Activated CD4-positive, alpha-beta T cell treated with anti-CD3 and anti-CD28 coated beads, Interleukin-2, amount 10 ng/mL, durations not matched to agents 24 days and 14 days (primary cell): ENCODE results near the gene DDX25. TPM values are rescaled to one million over a fixed set of nuclear protein-coding genes. Genes with fewer than 3 reads are reported as not detected.
"Not testable (repeated sequence)": the region's sequence is repeated elsewhere in the genome, so short reads cannot be mapped to it uniquely, and the experiment has no call there.

ENCODE experiments used
- DNase-seq: peaks from one replicate; pipeline ENCODE4 v3.0.0; 2022
- H3K27ac Mint-ChIP-seq: one replicate; pipeline ENCODE4 v1.8.0; 2022; ENCODE audit warnings: mild to moderate bottlenecking, mixed read lengths
- H3K27me3 Mint-ChIP-seq: one replicate; pipeline ENCODE4 v1.8.0; 2022; ENCODE audit warnings: mixed read lengths
- H3K36me3 Mint-ChIP-seq: one replicate; pipeline ENCODE4 v1.8.0; 2022; ENCODE audit warnings: low read depth, mild to moderate bottlenecking, mixed read lengths
- H3K4me1 Mint-ChIP-seq: one replicate; pipeline ENCODE4 v1.8.0; 2021; ENCODE audit warnings: mixed read lengths
- H3K4me3 Mint-ChIP-seq: one replicate; pipeline ENCODE4 v1.8.0; 2022; ENCODE audit warnings: mild to moderate bottlenecking, moderate library complexity, mixed read lengths
- H3K9me3 Mint-ChIP-seq: one replicate; pipeline ENCODE4 v1.8.0; 2021; ENCODE audit warnings: mixed read lengths
- intact Hi-C: fragments of 100-400 bp; cut with micrococcal nuclease; formaldehyde crosslinking; loops from one replicate; pipeline ENCODE4 v1.15.1; 2023
- total RNA-seq: library from RNA; stranded (reverse); gene quantifications from 2 replicates; pipeline ENCODE4 v1.2.3, GENCODE V29; 2022

The DDX25 gene
- 0.19 TPM in 1 of 2 replicates, not detected in the other for total RNA-seq

DNA sequence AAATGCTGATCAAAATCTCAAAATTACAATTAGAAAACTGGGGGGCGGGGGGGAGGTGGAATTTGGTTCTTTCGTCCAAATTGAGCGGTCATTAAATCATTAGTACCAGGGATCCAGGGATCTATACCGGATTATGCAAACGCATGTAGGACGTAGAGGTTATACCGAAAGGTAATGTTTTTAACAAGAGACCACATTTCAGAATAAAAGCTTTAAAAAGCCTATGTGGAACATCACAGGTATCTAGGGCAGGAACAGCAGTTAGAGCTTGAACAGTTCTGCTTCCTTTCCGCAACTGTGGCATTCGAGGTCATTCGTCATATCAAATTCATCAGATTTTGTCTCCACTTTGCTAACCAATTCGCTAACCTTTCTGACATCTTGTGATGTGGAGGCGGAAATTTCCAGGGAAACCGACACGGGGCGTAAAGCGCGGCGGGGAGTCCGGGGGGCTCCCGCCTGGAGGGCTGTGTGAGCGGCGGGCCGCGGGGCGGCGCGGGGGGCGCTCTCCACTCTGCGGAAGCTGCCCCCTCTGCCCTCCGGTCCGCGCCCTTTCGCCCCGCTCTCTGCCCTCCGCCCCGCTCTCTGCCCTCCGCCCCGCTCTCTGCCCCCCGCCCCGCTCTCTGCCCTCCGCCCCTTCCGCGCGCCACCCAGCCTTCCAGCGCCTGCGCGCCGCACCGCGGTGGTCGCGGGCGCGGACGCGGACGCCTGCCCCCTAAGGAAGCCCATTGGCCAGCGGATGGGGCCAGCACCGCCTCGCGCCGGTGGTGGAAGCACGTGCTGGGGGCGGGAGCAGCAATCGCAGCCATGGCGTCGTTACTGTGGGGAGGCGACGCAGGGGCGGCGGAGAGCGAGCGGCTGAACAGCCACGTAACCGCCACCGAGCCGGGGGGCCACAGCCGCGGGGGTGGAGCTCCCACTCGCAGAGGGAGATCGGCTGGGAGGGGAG, at the start of gene DDX25:
Gene DDX25, plus strand, starts transcription at position 798 of the 949 bp plus-strand sequence. Its CDS starts 10 bp downstream, at position 808.
- H3K9me3 Mint-ChIP-seq: no peaks in the 10 kb centered on the region
- H3K36me3 Mint-ChIP-seq: peaks cover 25% of the 10 kb centered on the region
- peaks cover 28% of the 10 kb centered on the region for H3K4me1 Mint-ChIP-seq
- intact Hi-C loops: loop anchor here (1.0 to 5.0 kb wide), 5 partner anchors 17 to 792 kb away; partner anchors contain the start of genes CDON, FAM118B, HYLS1 and RPUSD4
- peaks cover 35% of the 10 kb centered on the region for H3K27me3 Mint-ChIP-seq
- DNase-seq: peak; percentile 70
- peak within 1 kb of the TSS; percentile 94 for H3K27ac Mint-ChIP-seq
- peak within 1 kb of the TSS; percentile 95 for H3K4me3 Mint-ChIP-seq

DNA sequence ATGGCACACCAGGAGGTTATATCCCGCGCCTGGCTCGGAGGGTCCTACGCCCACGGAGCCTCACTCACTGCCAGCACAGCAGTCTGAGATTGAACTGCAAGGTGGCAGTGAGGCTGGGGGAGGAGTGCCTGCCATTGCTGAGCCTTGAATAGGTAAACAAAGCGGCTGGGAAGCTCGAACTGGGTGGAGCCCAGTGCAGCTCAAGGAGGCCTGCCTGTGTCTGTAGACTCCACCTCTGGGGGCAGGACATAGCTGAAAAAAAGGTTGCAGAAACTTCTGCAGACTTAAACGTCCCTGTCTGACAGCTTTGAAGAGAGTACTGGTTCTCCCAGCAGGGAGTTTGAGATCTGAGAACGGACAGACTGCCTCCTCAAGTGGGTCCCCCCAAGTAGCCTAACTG, 46.6 kb upstream of the DDX25 start:
- H3K27ac Mint-ChIP-seq, H3K36me3 Mint-ChIP-seq, H3K27me3 Mint-ChIP-seq, H3K4me3 Mint-ChIP-seq, intact Hi-C loops, DNase-seq, H3K9me3 Mint-ChIP-seq, H3K4me1 Mint-ChIP-seq: not testable (repeated sequence)

GRCh38 chr11:125862786-125863185, 41.5 kb upstream of the DDX25 start:
- H3K9me3 Mint-ChIP-seq, H3K27ac Mint-ChIP-seq, H3K27me3 Mint-ChIP-seq, H3K4me3 Mint-ChIP-seq, H3K4me1 Mint-ChIP-seq, intact Hi-C loops, H3K36me3 Mint-ChIP-seq, DNase-seq: not testable (repeated sequence)

DNA sequence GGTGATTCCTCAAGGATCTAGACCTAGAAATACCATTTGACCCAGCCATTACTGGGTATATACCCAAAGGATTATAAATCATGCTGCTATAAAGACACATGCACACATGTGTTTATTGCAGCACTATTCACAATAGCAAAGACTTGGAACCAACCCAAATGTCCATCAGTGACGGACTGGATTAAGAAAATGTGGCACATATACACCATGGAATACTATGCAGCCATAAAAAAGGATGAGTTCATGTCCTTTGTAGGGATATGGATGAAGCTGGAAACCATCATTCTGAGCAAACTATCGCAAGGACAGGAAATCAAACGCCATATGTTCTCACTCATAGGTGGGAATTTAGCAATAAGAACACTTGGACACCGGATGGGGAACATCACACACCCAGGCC, 39.0 kb upstream of the DDX25 start:
- H3K36me3 Mint-ChIP-seq, DNase-seq, intact Hi-C loops, H3K27ac Mint-ChIP-seq, H3K4me1 Mint-ChIP-seq, H3K9me3 Mint-ChIP-seq, H3K27me3 Mint-ChIP-seq, H3K4me3 Mint-ChIP-seq: not testable (repeated sequence)

DNA sequence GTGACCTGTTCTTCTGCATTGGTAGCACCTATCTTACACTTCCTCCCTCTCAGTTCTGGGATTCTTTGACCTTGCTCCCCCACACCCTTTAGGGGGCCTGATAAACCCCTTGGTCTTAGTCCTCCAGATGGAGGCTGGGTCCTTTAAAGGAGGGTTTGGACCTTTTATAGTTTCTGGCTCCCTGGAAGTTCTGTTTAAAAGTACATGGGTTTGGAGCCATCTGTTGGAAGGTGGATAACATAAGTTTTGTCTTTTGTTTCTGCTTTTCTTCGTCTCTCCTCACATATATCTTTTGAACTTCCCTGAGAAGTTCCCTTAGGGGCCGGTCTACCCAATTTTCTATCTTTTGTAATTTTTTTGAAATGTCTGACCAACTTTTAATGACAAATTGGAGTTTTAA, 34.8 kb upstream of the DDX25 start:
- H3K9me3 Mint-ChIP-seq: peaks cover 3% of the 10 kb centered on the region
- H3K36me3 Mint-ChIP-seq: no peaks in the 10 kb centered on the region
- intact Hi-C loops: no loop called here
- H3K27me3 Mint-ChIP-seq: peaks cover 12% of the 10 kb centered on the region
- H3K4me3 Mint-ChIP-seq: no peak overlapping the region
- no peak for DNase-seq
- H3K4me1 Mint-ChIP-seq: no peaks in the 10 kb centered on the region
- H3K27ac Mint-ChIP-seq: no peak overlapping the region

- Mint-ChIP-seq H3K9me3 (no peaks in the 10 kb centered on the region), H3K4me1 (no peaks in the 10 kb centered on the region), H3K4me3 (no peak overlapping the region), H3K27me3 (peaks cover 21% of the 10 kb centered on the region), H3K27ac (no peak overlapping the region), H3K36me3 (no peaks in the 10 kb centered on the region)
- DNase-seq: peak; percentile 78
- intact Hi-C loops: loop anchor here (5.0 kb wide), 2 partner anchors 149 to 449 kb away; no protein-coding TSS in a partner anchor
Measured at GRCh38 chr11:125871391-125872137, 32.7 kb upstream of the DDX25 start.

- no peak for DNase-seq
- Mint-ChIP-seq H3K36me3 (no peaks in the 10 kb centered on the region), H3K4me3 (no peak overlapping the region), H3K27me3 (peaks cover 21% of the 10 kb centered on the region), H3K4me1 (no peaks in the 10 kb centered on the region), H3K9me3 (no peaks in the 10 kb centered on the region), H3K27ac (no peak overlapping the region)
- intact Hi-C loops: loop anchor here (5.0 kb wide), 2 partner anchors 150 to 450 kb away; no protein-coding TSS in a partner anchor
Measured at GRCh38 chr11:125872138-125872491, 32.2 kb upstream of the DDX25 start.

DNA sequence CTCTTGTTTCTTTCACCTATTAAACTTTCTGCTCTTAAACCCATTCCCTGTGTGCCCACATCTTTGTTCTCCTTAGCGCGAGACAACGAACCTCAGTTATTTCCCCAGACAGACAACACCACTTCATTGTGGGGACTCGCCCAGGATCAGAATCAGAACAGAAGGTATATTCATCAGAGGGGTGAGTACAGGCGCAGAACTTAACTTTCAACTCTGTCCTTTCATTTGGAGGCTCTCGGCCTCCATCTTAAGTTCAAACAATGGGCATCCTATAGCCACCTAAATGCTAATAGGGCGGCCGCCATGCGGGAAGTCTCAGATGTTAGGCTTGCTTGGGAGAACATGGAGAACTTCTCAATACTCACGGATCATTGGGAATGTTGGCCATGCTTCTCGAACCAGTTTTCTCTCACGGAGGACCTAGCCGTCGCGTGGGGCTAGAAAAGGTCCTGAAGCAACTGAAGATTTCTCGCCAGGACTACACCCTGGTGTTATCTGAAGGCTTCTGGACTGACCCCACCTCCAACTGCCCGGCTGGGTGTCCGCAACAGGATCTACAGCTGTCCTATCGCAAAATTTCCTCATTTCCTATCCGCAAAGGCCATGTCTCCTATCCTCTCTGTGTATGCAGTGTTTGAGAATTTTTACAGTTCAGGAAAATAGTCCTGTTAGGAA, 30.3 kb upstream of the DDX25 start:
- H3K4me1 Mint-ChIP-seq: no peaks in the 10 kb centered on the region
- H3K27me3 Mint-ChIP-seq: peaks cover 27% of the 10 kb centered on the region
- no peak overlapping the region for H3K4me3 Mint-ChIP-seq
- no peak for DNase-seq
- no peaks in the 10 kb centered on the region for H3K9me3 Mint-ChIP-seq
- no peak overlapping the region for H3K27ac Mint-ChIP-seq
- no peaks in the 10 kb centered on the region for H3K36me3 Mint-ChIP-seq
- intact Hi-C loops: loop anchor here (2.0 to 5.0 kb wide), 3 partner anchors 152 to 452 kb away; no protein-coding TSS in a partner anchor

GRCh38 chr11:125874556-125875124, 29.7 kb upstream of the DDX25 start:
- peak; percentile 85 for DNase-seq
- no peak overlapping the region for H3K4me3 Mint-ChIP-seq
- H3K36me3 Mint-ChIP-seq: no peaks in the 10 kb centered on the region
- H3K4me1 Mint-ChIP-seq: no peaks in the 10 kb centered on the region
- H3K9me3 Mint-ChIP-seq: no peaks in the 10 kb centered on the region
- peaks cover 26% of the 10 kb centered on the region for H3K27me3 Mint-ChIP-seq
- intact Hi-C loops: loop anchor here (2.0 to 5.0 kb wide), 3 partner anchors 152 to 452 kb away; no protein-coding TSS in a partner anchor
- H3K27ac Mint-ChIP-seq: no peak overlapping the region

DNA sequence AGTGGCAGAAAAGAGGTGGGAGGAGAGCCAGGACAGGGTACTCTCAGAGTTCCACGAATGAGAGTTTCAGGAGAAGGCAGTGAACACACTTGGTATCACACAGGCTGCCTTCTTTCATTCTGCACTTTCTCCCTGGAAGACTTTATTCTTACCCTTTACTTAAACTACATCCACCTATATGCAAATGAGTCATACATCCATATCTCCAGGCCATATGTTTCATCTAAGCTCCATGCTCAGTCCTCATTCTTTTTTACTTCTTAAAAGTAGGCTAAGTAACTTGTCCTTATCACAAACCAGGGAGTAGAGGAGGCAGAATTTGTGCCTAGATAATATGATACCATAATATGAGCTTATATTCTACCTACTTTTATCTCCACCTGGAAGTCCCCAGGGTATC, 23.0 kb upstream of the DDX25 start:
- peaks cover 4% of the 10 kb centered on the region for H3K4me1 Mint-ChIP-seq
- H3K9me3 Mint-ChIP-seq: no peaks in the 10 kb centered on the region
- no peak for DNase-seq
- H3K27ac Mint-ChIP-seq: no peak overlapping the region
- no peak overlapping the region for H3K4me3 Mint-ChIP-seq
- H3K36me3 Mint-ChIP-seq: no peaks in the 10 kb centered on the region
- intact Hi-C loops: loop anchor here (10.0 kb wide), 1 partner anchor 926 kb away; the partner anchor contains the start of gene CCDC15
- peaks cover 27% of the 10 kb centered on the region for H3K27me3 Mint-ChIP-seq

- Mint-ChIP-seq H3K4me3 (no peak overlapping the region), H3K9me3 (no peaks in the 10 kb centered on the region), H3K27me3 (peaks cover 27% of the 10 kb centered on the region), H3K27ac (no peak overlapping the region), H3K36me3 (peaks cover 3% of the 10 kb centered on the region), H3K4me1 (peaks cover 19% of the 10 kb centered on the region)
- DNase-seq: no peak
- intact Hi-C loops: loop anchor here (10.0 kb wide), 1 partner anchor 929 kb away; the partner anchor contains the start of gene CCDC15
Measured at GRCh38 chr11:125883375-125883774, 20.9 kb upstream of the DDX25 start.

DNA sequence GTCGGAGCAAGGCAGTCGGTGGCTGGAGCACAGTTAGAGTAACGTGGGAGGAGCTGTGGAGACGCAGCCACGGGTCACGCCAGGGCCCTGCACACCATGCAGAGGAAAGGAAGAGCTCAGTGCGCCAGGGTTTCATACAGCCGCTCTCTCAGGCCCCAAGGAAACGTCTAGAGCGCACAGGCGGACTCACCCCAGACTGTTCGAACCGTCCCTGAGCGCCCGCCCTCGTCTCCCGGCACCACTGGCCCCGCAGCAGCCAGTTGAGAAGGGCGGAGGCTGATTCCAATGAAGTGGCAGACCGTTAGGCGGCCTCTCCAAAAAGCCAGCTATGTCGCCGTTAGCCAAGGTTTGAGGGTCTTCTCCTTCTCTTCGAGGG, 17.3 kb upstream of the DDX25 start:
- H3K4me1 Mint-ChIP-seq: peaks cover 32% of the 10 kb centered on the region
- peak overlapping the region; percentile 89 for H3K4me3 Mint-ChIP-seq
- H3K27ac Mint-ChIP-seq: peak overlapping the region; percentile 97
- intact Hi-C loops: loop anchor here (1.0 to 10.0 kb wide), 8 partner anchors 16 to 932 kb away; partner anchors contain the start of genes CCDC15, EI24, FAM118B and PUS3
- peaks cover 4% of the 10 kb centered on the region for H3K27me3 Mint-ChIP-seq
- peak; percentile 87 for DNase-seq
- H3K36me3 Mint-ChIP-seq: peaks cover 6% of the 10 kb centered on the region
- H3K9me3 Mint-ChIP-seq: no peaks in the 10 kb centered on the region
